OCI-LY7 (cell line): ENCODE measurements around the gene STRBP. TPM values are rescaled to one million over a fixed set of nuclear protein-coding genes. Genes with fewer than 3 reads are reported as not detected.
A peak's percentile ranks its signal among the peaks of the same experiment; 100 is the strongest.

ENCODE experiments used
- BruUV-seq: library from RNA; stranded (reverse); fragments of 400-500 nt; replicated peaks from 2 replicates; lab custom pipeline; 2021; lab: Mats Ljungman, UMichigan
- CTCF ChIA-PET: fragments of 300-600 bp; sonication (Branson Sonifier 250); formaldehyde crosslinking; loops from one replicate; lab custom pipeline; 2022; ENCODE audit warnings: antibody characterized with exemption; ENCODE audit not compliant: unreplicated experiment; lab: Charles Lee
- POLR2A ChIA-PET: fragments of 300-600 bp; sonication (Branson Sonifier 250); formaldehyde crosslinking; loops from one replicate; lab custom pipeline; 2022; ENCODE audit warnings: antibody characterized with exemption; lab: Charles Lee
- DNase-seq: peaks from one replicate; pipeline ENCODE4 v3.0.0-alpha.2; 2015; ENCODE audit warnings: low spot score
- H2AFZ ChIP-seq: fragments of 200-600 bp; sonication (generic), shearing (Covaris generic); 2 replicates; pipeline ENCODE4 v1.6.1; 2014; ENCODE audit warnings: mild to moderate bottlenecking, antibody characterized with exemption, low read length, moderate library complexity
- H3K27ac ChIP-seq: fragments of 200-600 bp; sonication (generic); 2 replicates; pipeline ENCODE4 v1.5.1; 2014; ENCODE audit warnings: mixed run types, low read depth, mild to moderate bottlenecking, moderate library complexity, low read length, inconsistent platforms; ENCODE audit not compliant: poor library complexity, severe bottlenecking
- H3K36me3 ChIP-seq: fragments of 200-600 bp; sonication (generic); 2 replicates; pipeline ENCODE4 v1.6.1; 2014; ENCODE audit warnings: mild to moderate bottlenecking, antibody characterized with exemption, low read length, moderate library complexity, mixed read lengths; ENCODE audit not compliant: insufficient read depth
- H3K4me1 ChIP-seq: fragments of 200-600 bp; sonication (generic); 2 replicates; pipeline ENCODE4 v1.5.1; 2014; ENCODE audit warnings: mild to moderate bottlenecking, low read length; ENCODE audit not compliant: insufficient read depth, poor library complexity, severe bottlenecking
- H3K4me2 ChIP-seq: fragments of 200-600 bp; sonication (generic); 2 replicates; pipeline ENCODE4 v1.6.1; 2014; ENCODE audit warnings: mild to moderate bottlenecking, low read length
- H3K4me3 ChIP-seq: fragments of 200-600 bp; sonication (generic); 2 replicates; pipeline ENCODE4 v1.5.1; 2014; ENCODE audit warnings: mild to moderate bottlenecking, low read depth, low read length; ENCODE audit not compliant: poor library complexity, severe bottlenecking
- H3K79me2 ChIP-seq: fragments of 200-600 bp; sonication (generic); 2 replicates; pipeline ENCODE4 v1.6.1; 2016; ENCODE audit warnings: low read depth, mild to moderate bottlenecking, low read length, moderate library complexity, mixed read lengths; ENCODE audit not compliant: insufficient read depth
- H3K9me2 ChIP-seq: fragments of 200-600 bp; sonication (generic); 2 replicates; pipeline ENCODE4 v1.6.1; 2016; ENCODE audit warnings: mild to moderate bottlenecking, low read length, mixed read lengths; ENCODE audit not compliant: insufficient read depth
- H3K9me3 ChIP-seq: fragments of 200-600 bp; sonication (generic); 2 replicates; pipeline ENCODE4 v1.6.1; 2014; ENCODE audit warnings: mild to moderate bottlenecking, mixed run types, low read length, mixed read lengths
- H4K20me1 ChIP-seq: fragments of 200-600 bp; sonication (generic); 2 replicates; pipeline ENCODE4 v1.6.1; 2014; ENCODE audit warnings: mild to moderate bottlenecking, antibody characterized with exemption, low read length, moderate library complexity, mixed read lengths; ENCODE audit not compliant: insufficient read depth
- EZH2phosphoT487 ChIP-seq: fragments of 200-600 bp; sonication (generic); IDR thresholded peaks from 2 replicates; pipeline ENCODE4 v1.6.1; 2018; ENCODE audit warnings: low read depth, borderline replicate concordance, mild to moderate bottlenecking, mixed run types, antibody characterized with exemption, low read length, moderate library complexity, mixed read lengths
- intact Hi-C: fragments of 100-400 bp; cut with micrococcal nuclease; formaldehyde crosslinking; loops from one replicate; pipeline ENCODE4 v1.10.0; 2022; ENCODE audit not compliant: unreplicated experiment
- total RNA-seq, 2 experiments: library from RNA; depleted of rRNA in 1 of 2; stranded (reverse); fragments of >200 nt in 1 of 2; shearing (Covaris generic) in 1 of 2; gene quantifications; 2 replicates each; pipeline ENCODE4 v1.2.3, GENCODE V29; 2014 to 2022
- TF ChIP-seq, protein P1 (sequence below): fragments of 200-600 bp; sonication (generic); conservative IDR thresholded peaks from 2 replicates; pipeline ENCODE4 v1.5.1; 2014; ENCODE audit warnings: mild to moderate bottlenecking, antibody characterized with exemption, low read length, moderate library complexity, mixed read lengths

The STRBP gene
- total RNA-seq, 2 experiments from 2014 or later: 82.8 to 179 TPM

DNA sequence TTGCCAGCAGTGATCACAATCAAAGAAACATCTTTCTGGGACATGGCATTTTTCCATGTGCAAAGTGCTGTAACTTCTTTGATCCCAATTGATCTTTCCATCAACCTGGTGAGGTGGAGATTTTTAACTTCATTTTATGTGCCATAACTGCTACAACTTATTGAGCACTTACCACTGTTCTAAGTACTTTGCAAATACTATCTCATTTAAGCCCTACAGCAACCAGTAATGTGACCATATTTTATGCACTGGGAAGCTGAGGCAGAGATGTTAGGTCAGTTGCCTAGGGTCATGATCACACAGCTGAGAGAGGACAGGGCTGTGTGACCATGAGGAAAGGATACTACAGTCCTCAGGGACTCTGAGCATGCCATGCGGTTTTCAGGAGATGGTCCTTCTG, 17.9 kb upstream of the STRBP start:
- H4K20me1 ChIP-seq: no peaks in the 10 kb centered on the region
- no peak overlapping the region for H3K4me3 ChIP-seq
- H3K9me2 ChIP-seq: no peaks in the 10 kb centered on the region
- ChIA-PET CTCF (no interaction called here), POLR2A (interaction anchor here (2.5 kb wide), 1 partner anchor 10 kb away, joined by 8 read pairs; no protein-coding TSS in a partner anchor)
- no peaks in the 10 kb centered on the region for H3K36me3 ChIP-seq
- DNase-seq: no peak
- no peak overlapping the region for H3K4me2 ChIP-seq
- H3K79me2 ChIP-seq: no peaks in the 10 kb centered on the region
- TF ChIP-seq, protein P1, sequence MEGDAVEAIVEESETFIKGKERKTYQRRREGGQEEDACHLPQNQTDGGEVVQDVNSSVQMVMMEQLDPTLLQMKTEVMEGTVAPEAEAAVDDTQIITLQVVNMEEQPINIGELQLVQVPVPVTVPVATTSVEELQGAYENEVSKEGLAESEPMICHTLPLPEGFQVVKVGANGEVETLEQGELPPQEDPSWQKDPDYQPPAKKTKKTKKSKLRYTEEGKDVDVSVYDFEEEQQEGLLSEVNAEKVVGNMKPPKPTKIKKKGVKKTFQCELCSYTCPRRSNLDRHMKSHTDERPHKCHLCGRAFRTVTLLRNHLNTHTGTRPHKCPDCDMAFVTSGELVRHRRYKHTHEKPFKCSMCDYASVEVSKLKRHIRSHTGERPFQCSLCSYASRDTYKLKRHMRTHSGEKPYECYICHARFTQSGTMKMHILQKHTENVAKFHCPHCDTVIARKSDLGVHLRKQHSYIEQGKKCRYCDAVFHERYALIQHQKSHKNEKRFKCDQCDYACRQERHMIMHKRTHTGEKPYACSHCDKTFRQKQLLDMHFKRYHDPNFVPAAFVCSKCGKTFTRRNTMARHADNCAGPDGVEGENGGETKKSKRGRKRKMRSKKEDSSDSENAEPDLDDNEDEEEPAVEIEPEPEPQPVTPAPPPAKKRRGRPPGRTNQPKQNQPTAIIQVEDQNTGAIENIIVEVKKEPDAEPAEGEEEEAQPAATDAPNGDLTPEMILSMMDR: no peak
- no peak for TF ChIP-seq EZH2phosphoT487
- no peaks in the 10 kb centered on the region for H3K9me3 ChIP-seq
- no TSS peak for BruUV-seq
- intact Hi-C loops: no loop called here
- no peak overlapping the region for H2AFZ ChIP-seq
- H3K4me1 ChIP-seq: peaks cover 20% of the 10 kb centered on the region
- no peak overlapping the region for H3K27ac ChIP-seq

DNA sequence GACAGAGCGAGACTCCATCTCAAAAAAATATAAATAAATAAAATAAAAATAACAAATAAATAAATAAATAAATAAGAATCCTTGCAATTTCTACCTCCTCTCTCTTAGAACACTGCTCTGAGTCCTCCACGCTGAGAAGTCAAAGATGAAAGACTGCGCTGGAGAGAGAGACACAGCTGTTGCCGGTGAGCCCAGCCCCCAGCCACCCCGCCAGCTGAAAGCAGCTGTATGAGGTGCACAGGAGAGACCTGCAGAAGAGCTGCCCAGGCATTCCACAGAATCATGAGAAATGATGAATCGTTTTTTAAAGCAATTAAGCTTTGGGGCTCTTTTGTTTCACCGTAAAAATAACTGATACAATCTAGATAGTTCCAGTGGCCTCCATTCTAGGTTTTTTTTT, 16.3 kb upstream of the STRBP start:
- H4K20me1 ChIP-seq: no peaks in the 10 kb centered on the region
- intact Hi-C loops: no loop called here
- H3K27ac ChIP-seq: no peak overlapping the region
- H3K4me2 ChIP-seq: no peak overlapping the region
- peaks cover 14% of the 10 kb centered on the region for H3K4me1 ChIP-seq
- ChIA-PET POLR2A (interaction anchor here (0.7 kb wide), 3 partner anchors 65 to 388 kb away, joined by 3 to 6 read pairs (median 4); no protein-coding TSS in a partner anchor), CTCF (no interaction called here)
- no peaks in the 10 kb centered on the region for H3K79me2 ChIP-seq
- no peak for DNase-seq
- no peaks in the 10 kb centered on the region for H3K9me3 ChIP-seq
- no peaks in the 10 kb centered on the region for H3K36me3 ChIP-seq
- BruUV-seq: no TSS peak
- H3K4me3 ChIP-seq: no peak overlapping the region
- TF ChIP-seq, protein P1: no peak
- TF ChIP-seq EZH2phosphoT487: no peak
- H3K9me2 ChIP-seq: no peaks in the 10 kb centered on the region
- no peak overlapping the region for H2AFZ ChIP-seq

DNA sequence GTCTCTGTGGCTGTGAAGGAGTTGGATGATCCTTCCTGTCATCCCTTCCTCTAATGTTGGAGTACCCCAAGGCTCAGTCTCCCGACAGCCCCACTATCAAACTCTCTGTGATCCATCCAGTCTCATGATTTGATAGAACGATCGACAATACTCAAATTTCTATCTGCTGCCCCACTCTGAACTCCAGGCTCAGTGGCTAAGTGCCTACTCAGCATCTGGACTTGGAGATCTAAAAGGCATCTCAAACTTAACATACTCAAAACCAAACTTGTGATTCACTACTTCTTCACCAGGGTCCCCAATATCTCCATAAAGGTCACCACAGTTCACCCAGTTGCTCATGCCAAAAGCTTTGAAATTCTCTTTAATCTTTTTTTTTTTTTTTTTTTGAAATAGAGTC, 15.1 kb upstream of the STRBP start:
- DNase-seq: no peak
- no peak overlapping the region for H3K4me2 ChIP-seq
- H3K4me1 ChIP-seq: peaks cover 14% of the 10 kb centered on the region
- H3K9me2 ChIP-seq: no peaks in the 10 kb centered on the region
- peak overlapping the region; percentile 1; the same call in 1 of the 2 replicates for H2AFZ ChIP-seq
- H3K27ac ChIP-seq: no peak overlapping the region
- no peaks in the 10 kb centered on the region for H4K20me1 ChIP-seq
- H3K36me3 ChIP-seq: no peaks in the 10 kb centered on the region
- ChIA-PET POLR2A (interaction anchor here (0.6 kb wide), 1 partner anchor 18 kb away, joined by 4 read pairs; no protein-coding TSS in a partner anchor), CTCF (no interaction called here)
- TF ChIP-seq, protein P1: no peak
- no peak for TF ChIP-seq EZH2phosphoT487
- no peaks in the 10 kb centered on the region for H3K79me2 ChIP-seq
- intact Hi-C loops: no loop called here
- no TSS peak for BruUV-seq
- peaks cover 6% of the 10 kb centered on the region; the same call in 1 of the 2 replicates for H3K9me3 ChIP-seq
- no peak overlapping the region for H3K4me3 ChIP-seq
